Kidney capillary endothelial cell (primary cell): ENCODE measurements around the gene KLHL26.

Experiments used
- DNase-seq: peaks from one replicate; pipeline ENCODE4 v3.0.0-alpha.2; 2018; ENCODE audit warnings: low spot score

KLHL26 gene

GRCh38 chr19:18612772-18613588 lies 23.8 kb upstream of the KLHL26 start, which contains the start of gene TMEM59L:
Gene TMEM59L (plus strand): TSS chr19:18612870. CDS start chr19:18612959, 89 bp downstream.
- no peak for DNase-seq

- no peak for DNase-seq
Measured at GRCh38 chr19:18613589-18614234, 23.1 kb upstream of the KLHL26 start.

DNA sequence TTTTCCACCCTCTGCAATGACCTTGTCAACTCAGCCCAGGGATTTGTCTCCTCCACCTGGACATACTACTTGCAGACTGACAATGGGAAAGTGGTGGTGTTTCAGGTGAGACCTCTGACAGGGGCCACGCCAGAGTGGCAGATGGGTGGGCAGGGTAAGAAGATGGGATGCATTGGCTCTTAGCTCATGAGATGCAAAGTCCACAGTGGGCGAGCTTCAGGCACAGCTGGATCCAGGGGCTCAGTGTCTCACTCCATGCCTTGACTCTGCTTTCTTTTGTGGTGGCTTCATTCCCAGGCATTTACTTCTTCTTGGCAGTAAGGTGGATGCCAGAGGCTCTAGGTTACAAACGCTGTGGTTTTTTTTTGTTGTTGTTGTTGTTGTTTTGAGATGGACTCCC lies 20.8 kb upstream of the KLHL26 start:
- DNase-seq = no peak

GRCh38 chr19:18617562-18617961 lies 19.3 kb upstream of the KLHL26 start:
- DNase-seq = no peak

- no peak for DNase-seq
Measured at GRCh38 chr19:18618236-18618635, 18.6 kb upstream of the KLHL26 start.

GRCh38 chr19:18620311-18620710 lies 16.5 kb upstream of the KLHL26 start:
- DNase-seq = no peak

GRCh38 chr19:18620902-18621301 lies 15.9 kb upstream of the KLHL26 start:
- no peak for DNase-seq

GRCh38 chr19:18626906-18627305 lies 9.9 kb upstream of the KLHL26 start:
- DNase-seq = no peak

GRCh38 chr19:18629166-18630088 lies 7.4 kb upstream of the KLHL26 start:
- no peak for DNase-seq

DNA sequence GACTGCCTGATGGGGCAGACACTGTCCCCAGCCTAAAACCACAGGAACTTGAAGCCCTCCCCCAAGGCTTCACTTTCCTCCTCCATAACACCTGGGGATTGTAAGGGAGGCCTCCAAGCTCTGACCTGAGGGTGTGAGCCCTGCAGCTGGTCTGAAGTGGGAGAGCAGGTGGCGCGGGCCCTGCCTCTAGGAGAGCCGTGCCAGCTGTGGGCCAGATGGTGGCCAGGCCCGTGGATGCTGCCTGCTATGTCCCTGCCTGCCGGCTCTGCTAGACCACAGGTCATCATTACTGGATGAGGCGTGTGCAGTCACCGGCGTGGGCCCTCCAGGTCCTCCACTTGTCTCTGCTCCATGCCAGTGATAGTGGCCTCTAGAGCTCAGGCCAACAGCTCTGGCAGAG lies 3.5 kb upstream of the KLHL26 start:
- DNase-seq = no peak

GRCh38 chr19:18634612-18635297 lies 2.1 kb upstream of the KLHL26 start:
- DNase-seq = no peak

- DNase-seq = no peak
Measured at GRCh38 chr19:18635831-18636182, 1.0 kb upstream of the KLHL26 start.

- DNase-seq = peak; percentile 79
Measured at GRCh38 chr19:18636183-18636968, 452 bp upstream of the KLHL26 start.

DNA sequence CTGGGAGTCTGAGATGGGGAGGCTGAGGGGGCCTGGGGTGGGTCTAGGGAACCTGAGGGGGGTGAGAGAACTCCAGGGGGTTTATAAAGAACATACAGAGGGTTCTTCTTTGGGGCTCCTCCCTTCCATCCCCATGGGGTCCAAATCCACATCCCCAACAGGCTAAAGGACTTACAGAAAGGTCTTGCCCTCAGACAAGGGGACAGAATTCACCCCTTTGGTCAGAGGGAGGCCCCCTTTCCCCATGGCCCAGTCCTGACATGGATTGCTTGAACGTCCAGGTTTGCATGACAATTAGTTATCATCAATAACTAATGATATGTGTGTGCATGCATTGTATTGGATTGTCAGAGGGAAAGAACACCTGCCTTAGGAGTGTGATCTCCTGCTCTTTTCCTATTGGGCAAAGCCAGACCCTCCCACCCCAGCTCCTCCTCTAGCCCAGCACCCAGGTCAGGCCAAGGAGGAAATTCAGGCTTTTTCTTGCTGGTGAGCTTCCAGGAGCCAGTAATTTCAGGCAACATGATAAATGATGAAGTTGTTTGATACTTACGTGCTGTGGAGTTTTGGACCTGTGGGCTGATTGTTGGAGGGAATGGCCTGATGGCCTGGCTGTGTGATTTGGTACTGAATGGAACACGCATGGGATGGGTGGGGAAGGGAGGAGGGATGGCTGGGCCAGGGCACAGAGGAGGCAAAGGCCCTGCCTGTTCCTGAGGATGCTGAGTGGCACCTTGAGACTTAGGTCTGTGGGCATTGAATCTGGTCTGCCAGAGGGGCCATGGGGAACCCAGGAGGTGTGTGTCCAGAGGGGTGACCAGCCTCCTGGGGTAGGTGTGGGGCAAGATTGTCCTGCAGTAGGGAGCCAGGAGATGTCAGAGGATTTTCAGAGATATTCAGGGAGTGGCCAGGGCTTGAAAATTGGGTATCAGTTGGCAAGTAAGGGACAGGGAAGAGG lies 1.1 kb downstream of the KLHL26 start:
- no peak for DNase-seq

DNA sequence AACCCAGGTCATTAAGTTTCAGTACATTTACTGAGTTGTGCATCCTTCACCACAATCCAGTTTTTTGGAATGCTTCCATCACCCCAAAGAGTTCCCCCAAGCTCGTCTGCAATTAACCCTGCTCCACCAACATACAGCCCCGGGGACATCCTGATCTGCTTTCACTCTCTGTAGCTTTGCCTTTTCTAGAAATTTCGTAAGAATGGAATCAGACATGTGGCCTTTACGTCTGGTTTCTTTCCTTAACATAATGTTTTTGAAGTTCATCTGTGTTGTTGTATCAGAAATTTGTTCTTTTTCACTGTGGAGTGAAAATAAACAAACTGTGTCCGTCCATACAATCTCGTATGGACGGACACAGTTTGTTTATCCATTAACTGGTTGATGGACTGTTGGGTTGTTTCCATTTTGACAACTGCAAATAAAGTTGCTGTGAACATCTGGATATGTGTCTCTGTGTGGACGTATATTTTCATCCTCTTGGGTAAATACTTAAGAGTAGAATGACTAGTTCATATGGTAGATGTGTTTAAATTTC lies 2.9 kb downstream of the KLHL26 start:
- DNase-seq = no peak

DNA sequence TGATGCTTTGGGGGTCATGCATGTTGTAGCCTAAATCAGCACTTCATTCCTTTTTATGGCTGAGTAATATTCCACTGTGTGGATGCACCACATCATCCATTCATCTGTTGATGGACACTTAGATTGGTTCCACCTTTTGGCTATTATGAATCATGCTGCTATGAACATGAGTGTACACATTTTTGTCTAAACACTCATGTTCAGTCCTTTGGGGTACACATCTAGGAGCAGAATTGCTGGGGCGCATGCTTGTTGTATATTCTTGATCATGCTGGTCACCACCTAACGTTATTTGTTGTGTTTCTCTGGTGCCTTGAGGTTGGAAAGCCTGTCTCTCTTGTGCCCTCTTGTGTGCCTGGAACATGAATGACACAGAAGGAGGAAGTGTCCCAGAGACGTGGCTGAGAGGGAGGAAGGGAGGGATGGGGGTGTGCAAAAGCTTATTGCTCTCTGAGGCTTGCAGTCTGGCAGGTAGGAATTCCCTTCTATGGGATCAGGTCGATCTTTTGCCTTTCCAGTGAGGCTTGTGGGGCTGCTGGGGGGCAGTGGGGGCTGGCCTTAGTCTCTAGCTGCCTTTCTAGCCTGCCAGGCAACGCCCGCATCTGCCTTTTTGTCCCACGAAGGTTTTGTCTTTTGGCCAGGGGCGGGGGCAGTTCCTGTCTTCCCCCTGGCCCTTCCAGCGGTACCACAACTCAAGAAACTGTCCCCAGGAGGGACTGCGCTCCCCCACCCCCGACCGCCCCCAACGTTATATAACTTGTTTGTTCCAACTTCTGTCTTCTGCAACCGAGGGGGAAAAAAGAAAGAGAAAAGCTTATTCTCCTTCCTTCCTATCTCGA lies 7.6 kb downstream of the KLHL26 start:
- no peak for DNase-seq

DNA sequence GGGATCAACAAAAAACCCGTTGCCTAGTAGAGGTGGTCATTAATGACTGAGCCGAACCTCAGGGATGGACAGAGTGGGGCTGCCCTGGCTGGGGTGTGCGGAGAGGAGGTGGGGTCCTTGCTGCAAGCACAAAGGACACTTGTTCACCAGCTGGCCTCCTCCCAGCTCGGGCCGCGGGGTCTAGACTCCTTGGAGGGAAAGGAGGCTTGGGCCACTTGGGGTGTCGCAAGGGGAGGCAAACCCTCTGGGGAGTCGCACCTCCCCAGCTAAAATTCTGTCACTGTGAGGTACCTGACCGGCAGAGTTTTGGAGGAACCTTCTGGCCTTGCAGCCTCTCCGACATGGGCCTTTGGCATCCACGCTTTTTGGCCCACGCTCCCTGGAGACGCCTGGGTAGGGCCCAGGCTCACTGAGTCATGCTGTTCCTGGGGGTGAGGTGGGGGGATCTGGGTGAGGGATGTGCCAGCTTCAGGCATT lies 8.2 kb downstream of the KLHL26 start:
- DNase-seq = no peak

DNA sequence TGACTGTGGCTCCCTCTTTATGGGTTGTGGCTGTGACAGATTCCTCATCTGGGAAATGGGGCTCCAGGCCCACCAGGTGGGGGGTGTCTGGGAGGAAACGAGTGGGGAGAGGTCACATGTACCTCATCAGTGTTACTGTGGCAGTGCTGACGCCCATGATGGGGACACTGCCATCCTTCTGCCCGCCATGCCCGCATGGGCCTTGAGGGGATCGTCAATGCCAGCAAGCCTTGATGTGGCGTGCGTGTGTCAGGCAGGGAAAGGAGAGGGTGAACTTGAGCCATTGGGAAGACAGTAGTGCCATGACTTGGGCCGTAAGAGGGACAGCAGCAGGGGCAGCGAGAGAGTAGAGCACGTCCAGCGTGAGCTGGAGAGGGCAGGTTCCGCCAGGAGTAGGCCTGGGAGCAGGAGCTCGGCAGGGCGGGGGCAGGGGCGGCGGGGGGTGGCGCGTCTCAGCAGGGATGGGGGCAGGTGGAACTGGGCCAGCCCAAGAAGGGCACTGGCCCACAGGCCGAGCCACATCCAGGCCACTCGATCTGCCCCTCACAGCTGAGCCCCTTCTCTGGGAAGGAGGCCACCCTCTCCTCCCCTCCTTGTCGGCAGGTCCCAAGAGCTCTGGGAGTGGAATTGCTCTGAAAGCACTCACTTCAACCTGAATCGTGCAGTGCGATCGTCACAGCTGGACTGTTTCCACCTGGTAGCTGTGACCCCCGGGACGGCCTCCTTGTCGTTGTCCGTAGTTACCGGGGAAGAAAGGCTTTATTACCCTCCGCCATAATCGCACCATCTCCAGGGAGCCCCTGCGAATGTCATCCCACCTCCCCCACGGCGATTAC lies 9.9 kb downstream of the KLHL26 start:
- no peak for DNase-seq
